HG03432 (cell line): ENCODE measurements around the gene NCOA1.

ENCODE experiments used
- ATAC-seq: cut with Tn5 transposase; IDR thresholded peaks from one replicate; pipeline ENCODE4 v1.9.1; 2021; ENCODE audit warnings: mild to moderate bottlenecking, moderate library complexity; ENCODE audit not compliant: unreplicated experiment

The NCOA1 gene

DNA sequence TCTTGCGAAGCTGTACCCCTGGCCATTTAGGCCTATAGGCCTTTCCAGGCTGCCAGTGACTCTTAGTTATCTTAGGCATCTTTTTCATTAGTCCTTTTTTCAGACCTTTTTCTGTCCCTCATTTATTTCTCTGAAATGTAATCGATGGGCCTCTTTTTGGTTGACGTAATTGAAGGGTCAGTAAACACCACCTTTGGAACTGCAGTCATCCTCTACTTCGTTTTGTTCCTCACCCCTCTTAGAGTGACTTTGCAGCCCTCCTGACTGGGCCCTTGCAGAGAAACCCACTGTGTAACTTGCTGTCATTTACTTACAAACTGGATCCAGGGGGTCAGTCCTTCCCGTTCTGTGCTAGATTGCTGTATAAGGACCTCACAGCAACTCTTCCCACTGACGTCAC is 325.4 kb downstream of the NCOA1 start:
- no peak for ATAC-seq

DNA sequence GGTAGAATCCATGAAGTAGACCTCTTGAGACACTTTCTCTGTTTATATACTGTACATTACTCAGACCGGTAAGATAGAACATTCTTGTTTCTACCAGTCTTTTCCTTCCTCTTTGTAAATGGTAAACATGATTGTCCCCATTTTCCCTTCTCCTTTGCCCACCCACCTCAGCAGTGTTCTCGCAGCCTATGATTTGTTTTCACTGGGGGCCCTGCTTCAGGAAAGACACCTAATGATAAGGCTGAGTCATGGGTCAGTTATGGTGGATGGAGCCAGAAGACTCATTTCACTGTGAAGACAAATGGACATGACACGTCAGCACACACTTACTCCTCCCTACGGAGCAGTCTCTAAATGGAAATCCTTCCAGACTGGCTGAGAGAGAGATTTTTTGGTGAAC is 325.8 kb downstream of the NCOA1 start:
- no peak for ATAC-seq

DNA sequence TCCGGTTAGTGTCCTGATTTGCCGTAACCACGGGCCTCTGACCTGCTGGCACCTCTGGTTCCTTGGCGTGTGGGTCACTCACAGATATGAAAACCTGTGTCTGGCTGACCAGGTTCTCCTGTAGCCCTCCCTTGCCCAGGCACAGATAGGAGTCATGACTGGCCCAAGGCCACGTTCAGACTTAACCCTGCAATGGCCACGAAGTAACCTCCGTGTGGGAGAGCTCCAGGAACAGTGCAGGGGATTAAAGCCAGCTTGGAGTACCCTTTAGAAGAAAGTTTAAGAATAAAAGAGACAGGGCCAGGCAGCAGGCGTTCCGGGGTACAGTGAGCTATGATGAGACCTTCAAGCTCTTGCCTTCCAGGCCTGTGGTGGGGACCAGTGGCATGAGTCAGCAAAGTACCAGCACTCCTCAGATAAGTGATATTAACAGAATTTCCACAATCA is 327.7 kb downstream of the NCOA1 start:
- no peak for ATAC-seq

DNA sequence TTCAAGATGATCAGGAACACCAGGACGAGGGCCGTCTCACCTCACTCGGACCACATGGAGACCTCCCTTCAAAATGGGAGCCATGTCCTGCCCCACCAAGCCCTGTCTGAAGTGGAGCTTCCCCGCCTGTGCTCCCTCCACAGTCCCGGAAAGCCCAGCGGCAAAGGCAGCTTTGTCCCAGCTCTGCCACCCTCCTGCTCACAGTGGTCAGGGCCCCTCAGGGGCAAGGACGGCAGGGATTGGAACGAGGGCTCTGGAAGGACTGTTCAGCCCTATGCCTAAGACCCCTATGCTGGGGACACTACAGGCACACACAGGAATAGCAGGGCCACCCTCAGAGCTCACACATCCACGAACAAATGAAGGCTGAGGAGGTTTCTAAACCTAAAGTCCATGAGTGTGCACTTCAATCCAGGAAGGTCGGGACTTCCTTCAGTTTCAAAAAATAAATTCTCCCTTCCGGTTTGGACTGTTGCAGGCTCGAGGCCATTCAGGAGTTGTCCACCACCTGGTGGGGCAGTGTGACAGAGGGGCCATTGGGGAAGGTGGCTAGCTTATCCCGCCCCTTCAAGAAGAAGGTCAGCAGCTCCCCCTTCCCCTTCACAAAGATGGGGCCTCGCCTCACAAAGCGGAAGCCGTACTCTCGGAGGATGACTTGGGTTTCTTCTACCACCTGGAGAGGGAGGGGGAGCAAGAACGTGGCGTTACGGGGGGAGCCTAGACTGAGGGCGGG is 328.6 kb downstream of the NCOA1 start:
- ATAC-seq = no peak

DNA sequence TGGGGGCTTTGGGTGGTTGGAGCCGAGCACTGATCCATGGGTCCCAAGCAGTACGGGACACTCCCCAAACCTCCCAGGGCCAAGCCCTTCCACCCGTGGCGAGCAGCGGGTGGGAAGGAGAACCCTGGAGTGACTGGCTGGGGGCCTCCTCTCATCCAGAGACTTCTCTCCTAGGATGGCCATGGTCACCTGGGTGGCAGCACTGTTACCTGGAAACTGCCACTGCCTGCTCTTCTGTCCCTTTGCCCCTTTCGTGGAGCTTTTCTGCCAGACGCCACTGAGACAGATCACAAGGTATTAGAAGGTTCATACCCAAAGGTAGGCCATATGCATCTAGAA is 329.1 kb downstream of the NCOA1 start:
- ATAC-seq = no peak
